ENCODE results near the gene DUSP22.

The DUSP22 gene

GRCh38 chr6:291204-291696 lies 1.0 kb upstream of the DUSP22 start:
- Histone ChIP-seq H3K4me1 (no peaks in the 10 kb centered on the region), H3K4me2 (ENCODE audit: low read length) (peak overlapping the region; percentile 74), H3K9me3 (ENCODE audit: control insufficient read depth, low read length) (no peaks in the 10 kb centered on the region), H3K79me2 (peaks cover 4% of the 10 kb centered on the region), H3K9ac (peak overlapping the region; percentile 90), H2AFZ (peak overlapping the region; percentile 97), H3K36me3 (ENCODE audit: control insufficient read depth, insufficient read depth, low read length) (no peaks in the 10 kb centered on the region), H3K27me3 (ENCODE audit: control insufficient read depth, insufficient read depth, low read length) (no peaks in the 10 kb centered on the region), H3K27ac (peak overlapping the region; percentile 91), H3K4me3 (ENCODE audit: low read depth, low read length) (peak overlapping the region; percentile 68)
- no peak for TF ChIP-seq CTCF (IDR thresholded peaks at IDR 0.05)

GRCh38 chr6:292506-293192 lies 362 bp downstream of the DUSP22 start:
- H2AFZ ChIP-seq: peak overlapping the region; percentile 89
- TF ChIP-seq CTCF (IDR thresholded peaks at IDR 0.05): peak; percentile 3
- H3K9me3 ChIP-seq (ENCODE audit: control insufficient read depth, low read length): no peaks in the 10 kb centered on the region
- H3K4me3 ChIP-seq (ENCODE audit: low read depth, low read length): peak overlapping the region; percentile 73
- no peak overlapping the region for H3K9ac ChIP-seq
- peak overlapping the region; percentile 80 for H3K4me2 ChIP-seq (ENCODE audit: low read length)
- no peaks in the 10 kb centered on the region for H3K27me3 ChIP-seq (ENCODE audit: control insufficient read depth, insufficient read depth, low read length)
- no peaks in the 10 kb centered on the region for H3K4me1 ChIP-seq
- peaks cover 4% of the 10 kb centered on the region for H3K79me2 ChIP-seq
- peak overlapping the region; percentile 91 for H3K27ac ChIP-seq
- H3K36me3 ChIP-seq (ENCODE audit: control insufficient read depth, insufficient read depth, low read length): no peaks in the 10 kb centered on the region

GRCh38 chr6:293193-294174 lies 1.2 kb downstream of the DUSP22 start:
- peak overlapping the region; percentile 91 for H3K27ac ChIP-seq
- no peak for TF ChIP-seq CTCF (IDR thresholded peaks at IDR 0.05)
- no peak overlapping the region for H3K9ac ChIP-seq
- H3K79me2 ChIP-seq: peaks cover 4% of the 10 kb centered on the region
- H3K4me1 ChIP-seq: no peaks in the 10 kb centered on the region
- H3K36me3 ChIP-seq (ENCODE audit: control insufficient read depth, insufficient read depth, low read length): no peaks in the 10 kb centered on the region
- H3K4me3 ChIP-seq (ENCODE audit: low read depth, low read length): peak overlapping the region; percentile 73
- H2AFZ ChIP-seq: peak overlapping the region; percentile 89
- no peaks in the 10 kb centered on the region for H3K27me3 ChIP-seq (ENCODE audit: control insufficient read depth, insufficient read depth, low read length)
- H3K9me3 ChIP-seq (ENCODE audit: control insufficient read depth, low read length): no peaks in the 10 kb centered on the region
- peak overlapping the region; percentile 80 for H3K4me2 ChIP-seq (ENCODE audit: low read length)

- H3K36me3 ChIP-seq (ENCODE audit: control insufficient read depth, insufficient read depth, low read length): no peaks in the 10 kb centered on the region
- H2AFZ ChIP-seq: no peak overlapping the region
- H3K79me2 ChIP-seq: peaks cover 4% of the 10 kb centered on the region
- no peak overlapping the region for H3K4me3 ChIP-seq (ENCODE audit: low read depth, low read length)
- H3K27ac ChIP-seq: no peak overlapping the region
- H3K9me3 ChIP-seq (ENCODE audit: control insufficient read depth, low read length): no peaks in the 10 kb centered on the region
- H3K27me3 ChIP-seq (ENCODE audit: control insufficient read depth, insufficient read depth, low read length): no peaks in the 10 kb centered on the region
- no peak for TF ChIP-seq CTCF (IDR thresholded peaks at IDR 0.05)
- no peak overlapping the region for H3K4me2 ChIP-seq (ENCODE audit: low read length)
- H3K4me1 ChIP-seq: no peaks in the 10 kb centered on the region
- H3K9ac ChIP-seq: no peak overlapping the region
These were observed 2.6 kb downstream of the DUSP22 start for GRCh38 chr6:294656-295565.
